HG03342 (cell line): Measurements from ENCODE around the gene APEH.

Experiments used
- ATAC-seq: cut with Tn5 transposase; IDR thresholded peaks from one replicate; pipeline ENCODE4 v1.9.1; 2021; ENCODE audit warnings: mild to moderate bottlenecking, moderate library complexity; ENCODE audit not compliant: unreplicated experiment

The APEH gene

GRCh38 chr3:49650177-49650576, 24.0 kb upstream of the APEH start:
- no peak for ATAC-seq

GRCh38 chr3:49650637-49651036, 23.5 kb upstream of the APEH start:
- no peak for ATAC-seq

GRCh38 chr3:49652218-49652902, 21.8 kb upstream of the APEH start:
- ATAC-seq: no peak

- ATAC-seq: no peak
Measured at GRCh38 chr3:49652903-49653415, 21.2 kb upstream of the APEH start.

GRCh38 chr3:49653621-49654020, 20.5 kb upstream of the APEH start:
- ATAC-seq: no peak

- ATAC-seq: no peak
Measured at GRCh38 chr3:49654176-49654825, 19.9 kb upstream of the APEH start.

GRCh38 chr3:49654955-49655556, 19.1 kb upstream of the APEH start:
- ATAC-seq: no peak

GRCh38 chr3:49655731-49656285, 18.3 kb upstream of the APEH start:
- ATAC-seq: no peak

- no peak for ATAC-seq
Measured at GRCh38 chr3:49656541-49657112, 17.5 kb upstream of the APEH start.

- no peak for ATAC-seq
Measured at GRCh38 chr3:49657208-49657915, 16.8 kb upstream of the APEH start.

- ATAC-seq: no peak
Measured at GRCh38 chr3:49658711-49659110, 15.4 kb upstream of the APEH start.

- ATAC-seq: no peak
Measured at GRCh38 chr3:49659756-49660155, 14.4 kb upstream of the APEH start.

GRCh38 chr3:49661281-49661680, 12.9 kb upstream of the APEH start:
- no peak for ATAC-seq

GRCh38 chr3:49662021-49662420, 12.1 kb upstream of the APEH start:
- no peak for ATAC-seq

- no peak for ATAC-seq
Measured at GRCh38 chr3:49662720-49663413, 11.3 kb upstream of the APEH start.

- ATAC-seq: no peak
Measured at GRCh38 chr3:49663831-49664230, 10.3 kb upstream of the APEH start.

- ATAC-seq: no peak
Measured at GRCh38 chr3:49664300-49664699, 9.9 kb upstream of the APEH start.

GRCh38 chr3:49665822-49666519, 8.2 kb upstream of the APEH start:
- no peak for ATAC-seq

GRCh38 chr3:49666592-49666991, 7.6 kb upstream of the APEH start:
- ATAC-seq: no peak
